Endodermal cell (in vitro differentiated cells): ENCODE results near the gene SUGP1. TPM values are rescaled to one million over a fixed set of nuclear protein-coding genes. Genes with fewer than 3 reads are reported as not detected.
A peak's percentile ranks its signal among the peaks of the same experiment; 100 is the strongest.

Experiments
- DNase-seq: peaks from one replicate; pipeline ENCODE4 v3.0.0-alpha.2; 2017
- H3K27ac ChIP-seq: 2 replicates; pipeline ENCODE4 v1.5.1; 2013; ENCODE audit warnings: mild to moderate bottlenecking, low read depth, low read length, moderate library complexity
- H3K27me3 ChIP-seq: 2 replicates; pipeline ENCODE4 v1.6.1; 2013; ENCODE audit warnings: mild to moderate bottlenecking, low read length, moderate library complexity; ENCODE audit not compliant: insufficient read depth, control insufficient read depth, poor library complexity, severe bottlenecking
- H3K36me3 ChIP-seq: 2 replicates; pipeline ENCODE4 v1.7.0; 2013; ENCODE audit warnings: mild to moderate bottlenecking, low read length, moderate library complexity; ENCODE audit not compliant: control insufficient read depth, insufficient read depth
- H3K4me1 ChIP-seq: one replicate; pipeline ENCODE4 v1.7.0; 2013; ENCODE audit warnings: low read length; ENCODE audit not compliant: control insufficient read depth, insufficient read depth
- H3K4me3 ChIP-seq: 2 replicates; pipeline ENCODE4 v1.5.1; 2013; ENCODE audit warnings: mild to moderate bottlenecking, low read length, moderate library complexity
- H3K9ac ChIP-seq: 2 replicates; pipeline ENCODE4 v1.6.1; 2013; ENCODE audit warnings: mild to moderate bottlenecking, low read length, moderate library complexity; ENCODE audit not compliant: poor library complexity, severe bottlenecking; ENCODE audit errors: extremely low read depth
- H3K9me3 ChIP-seq: 2 replicates; pipeline ENCODE4 v1.6.1; 2013; ENCODE audit warnings: mild to moderate bottlenecking, low read length, moderate library complexity; ENCODE audit not compliant: control insufficient read depth
- H3K27ac Mint-ChIP-seq: 2 replicates; pipeline ENCODE4 v1.8.0; 2020; ENCODE audit warnings: mixed read lengths
- H3K27me3 Mint-ChIP-seq: 2 replicates; pipeline ENCODE4 v1.8.0; 2021; ENCODE audit warnings: mild to moderate bottlenecking, mixed read lengths; ENCODE audit not compliant: insufficient read depth
- H3K36me3 Mint-ChIP-seq: 2 replicates; pipeline ENCODE4 v1.8.0; 2020; ENCODE audit warnings: low read depth, mixed read lengths
- H3K4me1 Mint-ChIP-seq: 2 replicates; pipeline ENCODE4 v1.8.0; 2020; ENCODE audit warnings: mixed read lengths
- H3K4me3 Mint-ChIP-seq: 2 replicates; pipeline ENCODE4 v1.8.0; 2020; ENCODE audit warnings: mild to moderate bottlenecking, moderate library complexity, mixed read lengths
- H3K9me3 Mint-ChIP-seq: 2 replicates; pipeline ENCODE4 v1.8.0; 2020; ENCODE audit warnings: mild to moderate bottlenecking, mixed read lengths
- CTCF ChIP-seq: fragments of 200-600 bp; sonication (generic); conservative IDR thresholded peaks from 2 replicates; pipeline ENCODE4 v1.5.0; 2021; ENCODE audit warnings: antibody characterized with exemption, mild to moderate bottlenecking
- WGBS, 2 experiments: methylation state at CpG; one replicate each; pipeline versions ENCODE4 v1.1.5 to v1.1.7; 2013; ENCODE audit warnings: missing lambda C conversion rate in 2 of 2, mixed read lengths in 1 of 2; ENCODE audit not compliant: insufficient coverage in 1 of 2, insufficient read length in 1 of 2; 5-methylcytosine and 5-hydroxymethylcytosine counted together
- total RNA-seq, 2 donors: library from RNA; stranded (reverse); fragmentation: NEBNext Ultra II Directional in 1 of 2; extraction: Animal tissue kit (Norgen Biotek cat#: 25700) in 1 of 2; gene quantifications; 2 replicates in 1 of 2; 3 replicates in 1 of 2; pipeline ENCODE4 v1.2.1, GENCODE V29; 2021

SUGP1 gene
- total RNA-seq, 2 donors from 2014 or later, result 72.2 to 75.5 TPM

- Mint-ChIP-seq H3K36me3 (peaks cover 40% of the 10 kb centered on the region), H3K27ac (peak overlapping the region; percentile 45), H3K9me3 (no peaks in the 10 kb centered on the region), H3K27me3 (no peaks in the 10 kb centered on the region), H3K4me3 (no peak overlapping the region), H3K4me1 (no peaks in the 10 kb centered on the region)
- no peak for DNase-seq
- Histone ChIP-seq H3K9ac (no peak overlapping the region), H3K27ac (no peak overlapping the region), H3K4me3 (no peak overlapping the region), H3K36me3 (peaks cover 45% of the 10 kb centered on the region), H3K4me1 (no peaks in the 10 kb centered on the region), H3K27me3 (no peaks in the 10 kb centered on the region), H3K9me3 (no peaks in the 10 kb centered on the region)
- no peak for TF ChIP-seq CTCF
- 86 to 87% methylated on average over 11 to 16 of the region's 16 CpGs for WGBS, 2 experiments
Observed at GRCh38 chr19:19335408-19336158, 15.3 kb upstream of the SUGP1 start.

- 87% methylated on average over 3 of the region's 3 CpGs for WGBS, 2 experiments
- Histone ChIP-seq H3K27ac (no peak overlapping the region), H3K36me3 (peaks cover 45% of the 10 kb centered on the region), H3K27me3 (no peaks in the 10 kb centered on the region), H3K9me3 (no peaks in the 10 kb centered on the region), H3K9ac (no peak overlapping the region), H3K4me1 (no peaks in the 10 kb centered on the region), H3K4me3 (no peak overlapping the region)
- Mint-ChIP-seq H3K4me1 (no peaks in the 10 kb centered on the region), H3K27me3 (no peaks in the 10 kb centered on the region), H3K36me3 (peaks cover 40% of the 10 kb centered on the region), H3K27ac (peak overlapping the region; percentile 45), H3K9me3 (no peaks in the 10 kb centered on the region), H3K4me3 (no peak overlapping the region)
- no peak for DNase-seq
- TF ChIP-seq CTCF, result no peak
Observed at GRCh38 chr19:19334989-19335344, 14.7 kb upstream of the SUGP1 start.

- Histone ChIP-seq H3K4me1 (no peaks in the 10 kb centered on the region), H3K4me3 (no peak overlapping the region), H3K9me3 (no peaks in the 10 kb centered on the region), H3K9ac (no peak overlapping the region), H3K27me3 (no peaks in the 10 kb centered on the region), H3K27ac (no peak overlapping the region), H3K36me3 (peaks cover 49% of the 10 kb centered on the region)
- no peaks in the 10 kb centered on the region for H3K4me1 Mint-ChIP-seq
- H3K27me3 Mint-ChIP-seq, result no peaks in the 10 kb centered on the region
- H3K4me3 Mint-ChIP-seq, result no peak overlapping the region
- no peak for DNase-seq
- no peaks in the 10 kb centered on the region for H3K9me3 Mint-ChIP-seq
- WGBS, 2 experiments, result 93 to 97% methylated on average over 18 to 22 of the region's 22 CpGs
- H3K27ac Mint-ChIP-seq, result no peak overlapping the region
- TF ChIP-seq CTCF, result no peak
- peaks cover 41% of the 10 kb centered on the region for H3K36me3 Mint-ChIP-seq
Observed at GRCh38 chr19:19334063-19334988, 14.0 kb upstream of the SUGP1 start.
